IMR-90 (cell line): ENCODE results near the gene AKAP9. TPM values are rescaled to one million over a fixed set of nuclear protein-coding genes. Genes with fewer than 3 reads are reported as not detected.

Source experiments
- ATAC-seq: fragments of 200-7000 bp; cut with Tn5 transposase; 2 replicates; pipeline ENCODE4 v1.9.1; 2020; ENCODE audit warnings: low read depth, mild to moderate bottlenecking, moderate library complexity
- BruUV-seq: library from RNA; stranded (reverse); fragments of 400-500 nt; replicated peaks from 2 replicates; lab custom pipeline; 2021; lab: Mats Ljungman, UMichigan
- CTCF ChIA-PET: fragments of 300-600 bp; formaldehyde crosslinking; extraction: SDS; loops from one replicate; lab custom pipeline; 2021; ENCODE audit warnings: antibody characterized with exemption; lab: Yijun Ruan, JAX
- POLR2A ChIA-PET: fragments of 300-600 bp; sonication (Branson Sonifier 250); formaldehyde crosslinking; loops from one replicate; lab custom pipeline; 2022; ENCODE audit warnings: antibody characterized with exemption; ENCODE audit not compliant: unreplicated experiment; lab: Charles Lee
- DNase-seq: peaks from one replicate; pipeline ENCODE4 v3.0.0; 2013
- H2AFZ ChIP-seq: replicated peaks from 2 replicates; pipeline ENCODE3; 2013; ENCODE audit warnings: low read length, mild to moderate bottlenecking; ENCODE audit not compliant: poor library complexity
- H2AK5ac ChIP-seq: 2 replicates; pipeline ENCODE4 v1.6.1; 2013; ENCODE audit warnings: low read depth, low read length, inconsistent platforms
- H2AK9ac ChIP-seq: replicated peaks from 2 replicates; pipeline ENCODE3; 2013; ENCODE audit warnings: mild to moderate bottlenecking, low read depth, low read length, moderate library complexity; ENCODE audit not compliant: poor library complexity
- H2BK120ac ChIP-seq: 2 replicates; pipeline ENCODE4 v1.6.1; 2013; ENCODE audit warnings: low read depth, low read length, inconsistent platforms
- H2BK15ac ChIP-seq: 3 replicates; pipeline ENCODE4 v1.6.1; 2013; ENCODE audit warnings: low read depth, low read length, inconsistent platforms
- H2BK20ac ChIP-seq: 2 replicates; pipeline ENCODE4 v1.6.1; 2013; ENCODE audit warnings: low read depth, mild to moderate bottlenecking, inconsistent platforms, low read length, moderate library complexity
- H2BK5ac ChIP-seq: 2 replicates; pipeline ENCODE4 v1.6.1; 2013; ENCODE audit warnings: mild to moderate bottlenecking, low read depth, low read length, inconsistent platforms; ENCODE audit not compliant: poor library complexity, severe bottlenecking
- H3K14ac ChIP-seq: replicated peaks from 2 replicates; pipeline ENCODE4 v1.6.1; 2013; ENCODE audit warnings: low read depth, low read length, inconsistent platforms
- H3K18ac ChIP-seq: 2 replicates; pipeline ENCODE4 v1.6.1; 2013; ENCODE audit warnings: low read depth, low read length, control low read depth
- H3K23ac ChIP-seq: 2 replicates; pipeline ENCODE4 v1.6.1; 2013; ENCODE audit warnings: low read depth, low read length, inconsistent platforms
- H3K27ac ChIP-seq: 2 replicates; pipeline ENCODE4 v1.5.1; 2013; ENCODE audit warnings: mild to moderate bottlenecking, control low read depth, low read length; ENCODE audit not compliant: insufficient read depth
- H3K27me3 ChIP-seq: 2 replicates; pipeline ENCODE4 v1.6.1; 2013; ENCODE audit warnings: low read length; ENCODE audit not compliant: control insufficient read depth, insufficient read depth
- H3K36me3 ChIP-seq: 2 replicates; pipeline ENCODE4 v1.6.1; 2013; ENCODE audit warnings: low read length, mixed read lengths; ENCODE audit not compliant: control insufficient read depth, insufficient read depth
- H3K4ac ChIP-seq: 2 replicates; pipeline ENCODE4 v1.6.1; 2013; ENCODE audit warnings: low read depth, low read length, inconsistent platforms
- H3K4me1 ChIP-seq: 2 replicates; pipeline ENCODE4 v1.6.1; 2013; ENCODE audit warnings: low read length, mixed read lengths; ENCODE audit not compliant: control insufficient read depth, insufficient read depth
- H3K4me2 ChIP-seq: 2 replicates; pipeline ENCODE4 v1.6.1; 2013; ENCODE audit warnings: low read depth, mild to moderate bottlenecking, control low read depth, low read length, moderate library complexity
- H3K4me3 ChIP-seq: 2 replicates; pipeline ENCODE4 v1.5.1; 2013; ENCODE audit warnings: low read depth, mild to moderate bottlenecking, control low read depth, low read length, moderate library complexity; ENCODE audit not compliant: insufficient read depth
- H3K56ac ChIP-seq: 2 replicates; pipeline ENCODE4 v1.6.1; 2013; ENCODE audit warnings: low read length, inconsistent platforms; ENCODE audit not compliant: insufficient read depth; ENCODE audit errors: extremely low read depth
- H3K79me1 ChIP-seq, 2 experiments: 2 replicates each; pipeline ENCODE4 v1.6.1; 2013; ENCODE audit warnings: low read length in 2 of 2, inconsistent platforms in 1 of 2, low read depth in 1 of 2
- H3K9ac ChIP-seq: 2 replicates; pipeline ENCODE4 v1.6.1; 2013; ENCODE audit warnings: low read depth, low read length, control low read depth
- H3K9me1 ChIP-seq: 2 replicates; pipeline ENCODE4 v1.6.1; 2013; ENCODE audit warnings: low read length, inconsistent platforms; ENCODE audit not compliant: insufficient read depth
- H3K9me3 ChIP-seq: 2 replicates; pipeline ENCODE4 v1.6.1; 2013; ENCODE audit warnings: low read length; ENCODE audit not compliant: control insufficient read depth, insufficient read depth
- H4K20me1 ChIP-seq: 2 replicates; pipeline ENCODE4 v1.6.1; 2013; ENCODE audit warnings: low read length, inconsistent platforms; ENCODE audit not compliant: insufficient read depth
- H4K5ac ChIP-seq: 2 replicates; pipeline ENCODE4 v1.6.1; 2013; ENCODE audit warnings: mild to moderate bottlenecking, low read depth, low read length, control low read depth
- H4K8ac ChIP-seq, 2 experiments: 2 replicates each; pipeline ENCODE4 v1.6.1; 2013; ENCODE audit warnings: low read depth in 2 of 2, low read length in 2 of 2, control low read depth in 1 of 2, inconsistent platforms in 1 of 2
- H4K91ac ChIP-seq: 2 replicates; pipeline ENCODE4 v1.6.1; 2013; ENCODE audit warnings: low read depth, low read length, inconsistent platforms; ENCODE audit not compliant: insufficient read depth
- CTCF ChIP-seq: conservative IDR thresholded peaks from 2 replicates; pipeline ENCODE4 v1.5.1; 2012; ENCODE audit warnings: mild to moderate bottlenecking, low read depth, low read length, improper control_type of control experiment
- FOS ChIP-seq: fragments of 150-350 bp; IDR thresholded peaks from 2 replicates; pipeline ENCODE4 v1.6.1; 2016; ENCODE audit warnings: low read depth, low read length
- WGBS, 2 experiments: methylation state at CpG; one replicate each; pipeline versions ENCODE4 v1.1.5 to v1.1.7; 2013; ENCODE audit warnings: missing lambda C conversion rate in 2 of 2; ENCODE audit not compliant: insufficient read length in 1 of 2; ENCODE audit errors: extremely low coverage in 2 of 2; 5-methylcytosine and 5-hydroxymethylcytosine counted together
- dilution Hi-C: fragments of 300-500 bp; cut with HindIII; formaldehyde crosslinking; loops from one replicate; pipeline ENCODE4 v1.14.3; 2018; ENCODE audit warnings: low sequenced_read_pairs; ENCODE audit not compliant: unreplicated experiment
- in situ Hi-C: fragments of 300-500 bp; cut with MboI; formaldehyde crosslinking; loops from 3 replicates; pipeline ENCODE4 v1.14.3; 2019; ENCODE audit warnings: low sequenced_read_pairs, inconsistent platforms, mixed read lengths
- intact Hi-C: fragments of 100-400 bp; cut with micrococcal nuclease; formaldehyde crosslinking; loops from 2 replicates; pipeline ENCODE4 v1.10.0; 2022
- polyA plus RNA-seq, 3 experiments: library from polyadenylated mRNA; depleted of rRNA; stranded (reverse); fragments of >200 nt; gene quantifications; 2 replicates each; pipeline ENCODE4 v1.2.3, GENCODE V29; 2012; ENCODE audit warnings: low replicate concordance in 1 of 3
- total RNA-seq: library from RNA; depleted of rRNA; stranded (reverse); fragments of >200 nt; gene quantifications from 2 replicates; pipeline ENCODE4 v1.2.3, GENCODE V29; 2012
- TF ChIP-seq, protein P1 (sequence below): fragments of 150-350 bp; IDR thresholded peaks from 2 replicates; pipeline ENCODE4 v1.6.1; 2016; ENCODE audit warnings: low read depth, mild to moderate bottlenecking, low read length, moderate library complexity, borderline replicate concordance

The AKAP9 gene
- total and polyA plus RNA-seq, 2 of the 4 experiments (the other 2 are of a cell fraction) = 9.7 to 25.3 TPM

- H3K23ac ChIP-seq = no peak overlapping the region
- ChIA-PET CTCF (no interaction called here), POLR2A (no interaction called here)
- no peaks in the 10 kb centered on the region for H4K20me1 ChIP-seq
- H2AFZ ChIP-seq = no peak overlapping the region
- no peak overlapping the region for H2BK20ac ChIP-seq
- no peak overlapping the region for H3K14ac ChIP-seq
- no peaks in the 10 kb centered on the region for H3K79me1 ChIP-seq
- no peak overlapping the region for H3K4me2 ChIP-seq
- no peak overlapping the region for H3K27ac ChIP-seq
- no peak overlapping the region for H3K4me3 ChIP-seq
- no peak overlapping the region for H2BK120ac ChIP-seq
- H3K56ac ChIP-seq = no peak overlapping the region
- no CpG with 5 or more reads among the region's 1 CpG for WGBS, 2 experiments
- no peak overlapping the region for H4K91ac ChIP-seq
- no peak overlapping the region for H4K5ac ChIP-seq
- DNase-seq = no peak
- no peak overlapping the region for H3K18ac ChIP-seq
- no peak overlapping the region for H2AK9ac ChIP-seq
- no TSS peak for BruUV-seq
- H3K4ac ChIP-seq = no peak overlapping the region
- H3K4me1 ChIP-seq = no peaks in the 10 kb centered on the region
- in situ Hi-C loops = no loop called here
- no peaks in the 10 kb centered on the region for H3K27me3 ChIP-seq
- H4K8ac ChIP-seq = no peak overlapping the region
- H3K36me3 ChIP-seq = peaks cover 12% of the 10 kb centered on the region
- no peak overlapping the region for H3K9ac ChIP-seq
- TF ChIP-seq FOS (no peak), CTCF (no peak)
- TF ChIP-seq, protein P1, sequence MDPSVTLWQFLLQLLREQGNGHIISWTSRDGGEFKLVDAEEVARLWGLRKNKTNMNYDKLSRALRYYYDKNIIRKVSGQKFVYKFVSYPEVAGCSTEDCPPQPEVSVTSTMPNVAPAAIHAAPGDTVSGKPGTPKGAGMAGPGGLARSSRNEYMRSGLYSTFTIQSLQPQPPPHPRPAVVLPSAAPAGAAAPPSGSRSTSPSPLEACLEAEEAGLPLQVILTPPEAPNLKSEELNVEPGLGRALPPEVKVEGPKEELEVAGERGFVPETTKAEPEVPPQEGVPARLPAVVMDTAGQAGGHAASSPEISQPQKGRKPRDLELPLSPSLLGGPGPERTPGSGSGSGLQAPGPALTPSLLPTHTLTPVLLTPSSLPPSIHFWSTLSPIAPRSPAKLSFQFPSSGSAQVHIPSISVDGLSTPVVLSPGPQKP = no peak
- no peaks in the 10 kb centered on the region for H3K9me1 ChIP-seq
- no peak overlapping the region for H2BK5ac ChIP-seq
- H2AK5ac ChIP-seq = no peak overlapping the region
- dilution Hi-C loops = no loop called here
- no peaks in the 10 kb centered on the region for H3K9me3 ChIP-seq
- intact Hi-C loops = no loop called here
- ATAC-seq = no peak
- H2BK15ac ChIP-seq = no peak overlapping the region
These were observed 131.5 kb downstream of the AKAP9 start for GRCh38 chr7:92072121-92072520.
